Activated CD8-positive, alpha-beta T cell treated with anti-CD3 and anti-CD28 coated beads for 36 hours (primary cell): Measurements from ENCODE around the gene PDZD2. TPM values are rescaled to one million over a fixed set of nuclear protein-coding genes. Genes with fewer than 3 reads are reported as not detected.

Experiments
- ATAC-seq: fragments of 200-7000 bp; cut with Tn5 transposase; one replicate; pipeline ENCODE4 v1.10.0; 2021; ENCODE audit warnings: mild to moderate bottlenecking, moderate library complexity
- CTCF ChIA-PET: fragments of 350-600 bp; sonication (Branson Sonifier 250); formaldehyde crosslinking; loops from one replicate; lab custom pipeline; 2021; ENCODE audit warnings: antibody characterized with exemption; lab: Charles Lee
- POLR2A ChIA-PET: fragments of 350-600 bp; sonication (Branson Sonifier 250); formaldehyde crosslinking; loops from one replicate; lab custom pipeline; 2021; ENCODE audit warnings: antibody characterized with exemption; lab: Charles Lee
- DNase-seq: peaks from one replicate; pipeline ENCODE4 v3.0.0-alpha.2; 2020
- H3K27ac Mint-ChIP-seq: one replicate; pipeline ENCODE4 v1.8.0; 2021; ENCODE audit warnings: mild to moderate bottlenecking, mixed read lengths
- H3K27me3 Mint-ChIP-seq: one replicate; pipeline ENCODE4 v1.8.0; 2021; ENCODE audit warnings: mixed read lengths
- H3K36me3 Mint-ChIP-seq: one replicate; pipeline ENCODE4 v1.8.0; 2021; ENCODE audit warnings: low read depth, mixed read lengths
- H3K4me1 Mint-ChIP-seq: one replicate; pipeline ENCODE4 v1.8.0; 2021; ENCODE audit warnings: low read depth, mixed read lengths
- H3K4me3 Mint-ChIP-seq: one replicate; pipeline ENCODE4 v1.8.0; 2021; ENCODE audit warnings: mild to moderate bottlenecking, moderate library complexity, mixed read lengths
- H3K9me3 Mint-ChIP-seq: one replicate; pipeline ENCODE4 v1.8.0; 2021; ENCODE audit warnings: mixed read lengths
- CTCF ChIP-seq: fragments of 200-600 bp; IDR thresholded peaks from one replicate; pipeline ENCODE4 v1.8.0; 2022; ENCODE audit warnings: antibody characterized with exemption, mild to moderate bottlenecking
- intact Hi-C: fragments of 100-400 bp; cut with micrococcal nuclease; formaldehyde crosslinking; loops from one replicate; pipeline ENCODE4 v1.10.0; 2022
- total RNA-seq, 2 experiments: library from RNA; stranded (reverse); gene quantifications; one replicate each; pipeline ENCODE4 v1.2.3, GENCODE V29; 2021

The PDZD2 gene
- total RNA-seq, 2 experiments from 2014 or later, result not detected

GRCh38 chr5:31999470-31999869 lies 360.5 kb downstream of the PDZD2 start:
- no peak for TF ChIP-seq CTCF
- POLR2A ChIA-PET, result interaction anchor here (0.5 kb wide), 1 partner anchor 85 kb away, joined by 3 read pairs; no protein-coding TSS in a partner anchor
- H3K4me1 Mint-ChIP-seq, result peaks cover 4% of the 10 kb centered on the region
- CTCF ChIA-PET, result no interaction called here
- no peak for ATAC-seq
- DNase-seq, result no peak
- H3K27ac Mint-ChIP-seq, result no peak overlapping the region
- intact Hi-C loops, result no loop called here
- H3K9me3 Mint-ChIP-seq, result no peaks in the 10 kb centered on the region
- H3K36me3 Mint-ChIP-seq, result no peaks in the 10 kb centered on the region
- H3K27me3 Mint-ChIP-seq, result no peaks in the 10 kb centered on the region
- H3K4me3 Mint-ChIP-seq, result no peak overlapping the region

GRCh38 chr5:32000731-32001130 lies 361.8 kb downstream of the PDZD2 start:
- Mint-ChIP-seq H3K9me3 (no peaks in the 10 kb centered on the region), H3K4me1 (peaks cover 3% of the 10 kb centered on the region), H3K4me3 (no peak overlapping the region), H3K36me3 (no peaks in the 10 kb centered on the region), H3K27me3 (no peaks in the 10 kb centered on the region), H3K27ac (no peak overlapping the region)
- intact Hi-C loops, result no loop called here
- ATAC-seq (no peak), DNase-seq (no peak)
- no peak for TF ChIP-seq CTCF
- POLR2A ChIA-PET, result no interaction called here
- CTCF ChIA-PET, result interaction anchor here (1.1 kb wide), 1 partner anchor 9 kb away, joined by 3 read pairs; no protein-coding TSS in a partner anchor

- Mint-ChIP-seq H3K9me3 (no peaks in the 10 kb centered on the region), H3K4me1 (no peaks in the 10 kb centered on the region), H3K36me3 (no peaks in the 10 kb centered on the region), H3K27ac (no peak overlapping the region), H3K27me3 (no peaks in the 10 kb centered on the region), H3K4me3 (no peak overlapping the region)
- ATAC-seq (no peak), DNase-seq (no peak)
- POLR2A ChIA-PET, result no interaction called here
- intact Hi-C loops, result no loop called here
- CTCF ChIA-PET, result interaction anchor here (1.1 kb wide), 1 partner anchor 8 kb away, joined by 3 read pairs; no protein-coding TSS in a partner anchor
- no peak for TF ChIP-seq CTCF
These were observed 362.4 kb downstream of the PDZD2 start for GRCh38 chr5:32001284-32001683.

- no peak for TF ChIP-seq CTCF
- Mint-ChIP-seq H3K9me3 (no peaks in the 10 kb centered on the region), H3K27ac (no peak overlapping the region), H3K4me3 (no peak overlapping the region), H3K4me1 (no peaks in the 10 kb centered on the region), H3K36me3 (no peaks in the 10 kb centered on the region), H3K27me3 (no peaks in the 10 kb centered on the region)
- intact Hi-C loops, result no loop called here
- CTCF ChIA-PET, result no interaction called here
- ATAC-seq, result no peak
- no peak for DNase-seq
- POLR2A ChIA-PET, result no interaction called here
These were observed 362.8 kb downstream of the PDZD2 start for GRCh38 chr5:32001707-32002106.

- H3K36me3 Mint-ChIP-seq, result no peaks in the 10 kb centered on the region
- H3K27ac Mint-ChIP-seq, result no peak overlapping the region
- no peaks in the 10 kb centered on the region for H3K9me3 Mint-ChIP-seq
- no peak overlapping the region for H3K4me3 Mint-ChIP-seq
- H3K27me3 Mint-ChIP-seq, result no peaks in the 10 kb centered on the region
- ChIA-PET CTCF (no interaction called here), POLR2A (no interaction called here)
- ATAC-seq, result no peak
- TF ChIP-seq CTCF, result no peak
- no peaks in the 10 kb centered on the region for H3K4me1 Mint-ChIP-seq
- intact Hi-C loops, result no loop called here
- DNase-seq, result no peak
These were observed 363.8 kb downstream of the PDZD2 start for GRCh38 chr5:32002755-32003154.
